ENCODE measurements around the gene BANK1. TPM values are rescaled to one million over a fixed set of nuclear protein-coding genes. Genes with fewer than 3 reads are reported as not detected.

Gene BANK1
- polyA plus RNA-seq, 1 of the 3 experiments (the other 2 are of a cell fraction) = not detected

- H3K36me3 ChIP-seq (replicated peaks in 1 of 2; ENCODE audit: control insufficient read depth in 1 of 2, insufficient read depth in 2 of 2, low read length in 1 of 2) = no peaks in the 10 kb centered on the region
- H2AFZ ChIP-seq (ENCODE audit: low read depth) = no peak overlapping the region
- H4K20me1 ChIP-seq (ENCODE audit: insufficient read depth) = no peaks in the 10 kb centered on the region
- no peaks in the 10 kb centered on the region for H3K27me3 ChIP-seq (ENCODE audit: insufficient read depth)
- no peak overlapping the region for H3K4me3 ChIP-seq (ENCODE audit: low read depth in 2 of 2, low read length in 1 of 2)
- H3K4me2 ChIP-seq = no peak overlapping the region
- H3K9ac ChIP-seq = no peak overlapping the region
- ChIA-PET POLR2A (no interaction called here), CTCF (no interaction called here)
- 66% methylated on average over 2 of the region's 2 CpGs for WGBS (ENCODE audit: low lambda C conversion rate)
- H3K9me3 ChIP-seq = no peaks in the 10 kb centered on the region
- no peak for TF ChIP-seq USF2 (IDR thresholded peaks at IDR 0.05; ENCODE audit: borderline replicate concordance, low read depth, low read length)
- no peak for TF ChIP-seq SIN3A (IDR thresholded peaks at IDR 0.05; ENCODE audit: borderline replicate concordance, low read depth, low read length)
- TF ChIP-seq RAD21 (IDR thresholded peaks at IDR 0.05; ENCODE audit: low read length) = no peak
- no peak for TF ChIP-seq MXI1 (IDR thresholded peaks at IDR 0.05; ENCODE audit: low read depth, low read length)
- TF ChIP-seq, protein P1, sequence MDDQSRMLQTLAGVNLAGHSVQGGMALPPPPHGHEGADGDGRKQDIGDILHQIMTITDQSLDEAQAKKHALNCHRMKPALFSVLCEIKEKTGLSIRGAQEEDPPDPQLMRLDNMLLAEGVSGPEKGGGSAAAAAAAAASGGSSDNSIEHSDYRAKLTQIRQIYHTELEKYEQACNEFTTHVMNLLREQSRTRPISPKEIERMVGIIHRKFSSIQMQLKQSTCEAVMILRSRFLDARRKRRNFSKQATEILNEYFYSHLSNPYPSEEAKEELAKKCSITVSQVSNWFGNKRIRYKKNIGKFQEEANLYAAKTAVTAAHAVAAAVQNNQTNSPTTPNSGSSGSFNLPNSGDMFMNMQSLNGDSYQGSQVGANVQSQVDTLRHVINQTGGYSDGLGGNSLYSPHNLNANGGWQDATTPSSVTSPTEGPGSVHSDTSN (IDR thresholded peaks at IDR 0.05) = no peak
- TF ChIP-seq, protein P2, sequence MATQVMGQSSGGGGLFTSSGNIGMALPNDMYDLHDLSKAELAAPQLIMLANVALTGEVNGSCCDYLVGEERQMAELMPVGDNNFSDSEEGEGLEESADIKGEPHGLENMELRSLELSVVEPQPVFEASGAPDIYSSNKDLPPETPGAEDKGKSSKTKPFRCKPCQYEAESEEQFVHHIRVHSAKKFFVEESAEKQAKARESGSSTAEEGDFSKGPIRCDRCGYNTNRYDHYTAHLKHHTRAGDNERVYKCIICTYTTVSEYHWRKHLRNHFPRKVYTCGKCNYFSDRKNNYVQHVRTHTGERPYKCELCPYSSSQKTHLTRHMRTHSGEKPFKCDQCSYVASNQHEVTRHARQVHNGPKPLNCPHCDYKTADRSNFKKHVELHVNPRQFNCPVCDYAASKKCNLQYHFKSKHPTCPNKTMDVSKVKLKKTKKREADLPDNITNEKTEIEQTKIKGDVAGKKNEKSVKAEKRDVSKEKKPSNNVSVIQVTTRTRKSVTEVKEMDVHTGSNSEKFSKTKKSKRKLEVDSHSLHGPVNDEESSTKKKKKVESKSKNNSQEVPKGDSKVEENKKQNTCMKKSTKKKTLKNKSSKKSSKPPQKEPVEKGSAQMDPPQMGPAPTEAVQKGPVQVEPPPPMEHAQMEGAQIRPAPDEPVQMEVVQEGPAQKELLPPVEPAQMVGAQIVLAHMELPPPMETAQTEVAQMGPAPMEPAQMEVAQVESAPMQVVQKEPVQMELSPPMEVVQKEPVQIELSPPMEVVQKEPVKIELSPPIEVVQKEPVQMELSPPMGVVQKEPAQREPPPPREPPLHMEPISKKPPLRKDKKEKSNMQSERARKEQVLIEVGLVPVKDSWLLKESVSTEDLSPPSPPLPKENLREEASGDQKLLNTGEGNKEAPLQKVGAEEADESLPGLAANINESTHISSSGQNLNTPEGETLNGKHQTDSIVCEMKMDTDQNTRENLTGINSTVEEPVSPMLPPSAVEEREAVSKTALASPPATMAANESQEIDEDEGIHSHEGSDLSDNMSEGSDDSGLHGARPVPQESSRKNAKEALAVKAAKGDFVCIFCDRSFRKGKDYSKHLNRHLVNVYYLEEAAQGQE (IDR thresholded peaks at IDR 0.05; ENCODE audit: low read depth, low read length) = no peak
- no peak for TF ChIP-seq CTCF (IDR thresholded peaks at IDR 0.05)
- TF ChIP-seq YY1 (IDR thresholded peaks at IDR 0.05; ENCODE audit: low read depth) = no peak
- no peak for TF ChIP-seq GABPA (IDR thresholded peaks at IDR 0.05; ENCODE audit: low read depth)
- no peak for TF ChIP-seq IRF3 (IDR thresholded peaks at IDR 0.05; ENCODE audit: low read depth, low read length)
- no peak for DNase-seq
- no peaks in the 10 kb centered on the region for H3K79me2 ChIP-seq (ENCODE audit: insufficient read depth)
- H3K4me1 ChIP-seq (ENCODE audit: control insufficient read depth in 1 of 2, insufficient read depth in 2 of 2, low read depth in 1 of 2, low read length in 1 of 2) = no peaks in the 10 kb centered on the region
- H3K27ac ChIP-seq (ENCODE audit: low read depth in 2 of 2, low read length in 1 of 2) = no peak overlapping the region
- no peaks in the 10 kb centered on the region for H3F3A ChIP-seq (replicated peaks; ENCODE audit: insufficient read depth)
- no peaks in the 10 kb centered on the region for H3K9me2 ChIP-seq
Measured at GRCh38 chr4:102080184-102080583, 289.7 kb downstream of the BANK1 start.
